ENCODE measurements around the gene CD82. TPM values are rescaled to one million over a fixed set of nuclear protein-coding genes. Genes with fewer than 3 reads are reported as not detected.

The CD82 gene
- total RNA-seq, 2 experiments from 2014 or later = 1.2 to 6.4 TPM

- POLR2A ChIA-PET = interaction anchor here (1.0 to 1.4 kb wide), 3 partner anchors 12 to 49 kb away, joined by 3 to 4 read pairs (median 4); no protein-coding TSS in a partner anchor
- no peaks in the 10 kb centered on the region for H3K36me3 ChIP-seq (ENCODE audit: insufficient read depth, low read length)
- no peaks in the 10 kb centered on the region for H3K9me2 ChIP-seq (ENCODE audit: insufficient read depth, low read length)
- peak overlapping the region; percentile 46 for H3K4me2 ChIP-seq (ENCODE audit: low read length)
- no peak overlapping the region for H3K4me3 ChIP-seq (ENCODE audit: low read depth, low read length, poor library complexity, severe bottlenecking)
- H3K9me3 ChIP-seq (ENCODE audit: low read length) = no peaks in the 10 kb centered on the region
- TF ChIP-seq CTCF (conservative IDR thresholded peaks at IDR 0.05; ENCODE audit: low read length) = no peak
- TF ChIP-seq EZH2phosphoT487 (IDR thresholded peaks at IDR 0.05; ENCODE audit: borderline replicate concordance, low read depth, low read length) = no peak
- DNase-seq (ENCODE audit: low spot score) = no peak
- no peak overlapping the region for H2AFZ ChIP-seq (ENCODE audit: low read length)
- intact Hi-C loops (cut with micrococcal nuclease; ENCODE audit: unreplicated experiment) = no loop called here
- peaks cover 63% of the 10 kb centered on the region for H3K4me1 ChIP-seq (ENCODE audit: insufficient read depth, low read length, poor library complexity, severe bottlenecking)
- CTCF ChIA-PET (ENCODE audit: unreplicated experiment) = no interaction called here
- no peaks in the 10 kb centered on the region for H3K79me2 ChIP-seq (ENCODE audit: insufficient read depth, low read depth, low read length)
- H3K27ac ChIP-seq (ENCODE audit: low read depth, low read length, poor library complexity, severe bottlenecking) = no peak overlapping the region
- H4K20me1 ChIP-seq (ENCODE audit: insufficient read depth, low read length) = no peaks in the 10 kb centered on the region
- BruUV-seq (replicated peaks) = no TSS peak
These were observed 42.5 kb downstream of the CD82 start for GRCh38 chr11:44607987-44608386.

GRCh38 chr11:44608651-44608990 is 43.2 kb downstream of the CD82 start:
- CTCF ChIA-PET (ENCODE audit: unreplicated experiment) = interaction anchor here (1.0 kb wide), 1 partner anchor 12 kb away, joined by 3 read pairs; no protein-coding TSS in a partner anchor
- Histone ChIP-seq H3K4me2 (ENCODE audit: low read length) (peak overlapping the region; percentile 46), H3K4me3 (ENCODE audit: low read depth, low read length, poor library complexity, severe bottlenecking) (no peak overlapping the region), H4K20me1 (ENCODE audit: insufficient read depth, low read length) (no peaks in the 10 kb centered on the region), H3K27ac (ENCODE audit: low read depth, low read length, poor library complexity, severe bottlenecking) (peak overlapping the region; percentile 34), H3K4me1 (ENCODE audit: insufficient read depth, low read length, poor library complexity, severe bottlenecking) (peaks cover 62% of the 10 kb centered on the region), H3K9me3 (ENCODE audit: low read length) (no peaks in the 10 kb centered on the region), H3K79me2 (ENCODE audit: insufficient read depth, low read depth, low read length) (no peaks in the 10 kb centered on the region), H2AFZ (ENCODE audit: low read length) (peak overlapping the region; percentile 76; the same call in 1 of the 2 replicates), H3K9me2 (ENCODE audit: insufficient read depth, low read length) (no peaks in the 10 kb centered on the region), H3K36me3 (ENCODE audit: insufficient read depth, low read length) (no peaks in the 10 kb centered on the region)
- TF ChIP-seq CTCF (conservative IDR thresholded peaks at IDR 0.05; ENCODE audit: low read length) (no peak), EZH2phosphoT487 (IDR thresholded peaks at IDR 0.05; ENCODE audit: borderline replicate concordance, low read depth, low read length) (no peak)
- intact Hi-C loops (cut with micrococcal nuclease; ENCODE audit: unreplicated experiment) = no loop called here
- POLR2A ChIA-PET = interaction anchor here (0.5 kb wide), 1 partner anchor 199 kb away, joined by 4 read pairs; no protein-coding TSS in a partner anchor
- DNase-seq (ENCODE audit: low spot score) = no peak
- no TSS peak for BruUV-seq (replicated peaks)

- BruUV-seq (replicated peaks) = no TSS peak
These were observed 43.7 kb downstream of the CD82 start for GRCh38 chr11:44608991-44609782.

More at GRCh38 chr11:44608991-44609782, 43.7 kb downstream of the CD82 start:
- ChIA-PET POLR2A (interaction anchor here (0.5 to 3.9 kb wide), 5 partner anchors 40 to 430 kb away, joined by 3 to 22 read pairs (median 4); no protein-coding TSS in a partner anchor), CTCF (ENCODE audit: unreplicated experiment) (interaction anchor here (1.0 to 1.2 kb wide), 3 partner anchors 13 to 49 kb away, joined by 3 to 4 read pairs (median 3); no protein-coding TSS in a partner anchor)
- no peak overlapping the region for H3K4me3 ChIP-seq (ENCODE audit: low read depth, low read length, poor library complexity, severe bottlenecking)
- no peaks in the 10 kb centered on the region for H3K9me3 ChIP-seq (ENCODE audit: low read length)
- H3K9me2 ChIP-seq (ENCODE audit: insufficient read depth, low read length) = no peaks in the 10 kb centered on the region
- H3K79me2 ChIP-seq (ENCODE audit: insufficient read depth, low read depth, low read length) = no peaks in the 10 kb centered on the region
- H3K36me3 ChIP-seq (ENCODE audit: insufficient read depth, low read length) = no peaks in the 10 kb centered on the region
- intact Hi-C loops (cut with micrococcal nuclease; ENCODE audit: unreplicated experiment) = no loop called here
- no peaks in the 10 kb centered on the region for H4K20me1 ChIP-seq (ENCODE audit: insufficient read depth, low read length)
- peak overlapping the region; percentile 76 for H2AFZ ChIP-seq (ENCODE audit: low read length)
- peak overlapping the region; percentile 34 for H3K27ac ChIP-seq (ENCODE audit: low read depth, low read length, poor library complexity, severe bottlenecking)
- DNase-seq (ENCODE audit: low spot score) = peak; percentile 70
- no peak for TF ChIP-seq EZH2phosphoT487 (IDR thresholded peaks at IDR 0.05; ENCODE audit: borderline replicate concordance, low read depth, low read length)
- TF ChIP-seq CTCF (conservative IDR thresholded peaks at IDR 0.05; ENCODE audit: low read length) = no peak
- peaks cover 57% of the 10 kb centered on the region for H3K4me1 ChIP-seq (ENCODE audit: insufficient read depth, low read length, poor library complexity, severe bottlenecking)
- H3K4me2 ChIP-seq (ENCODE audit: low read length) = peak overlapping the region; percentile 46
